ENCODE data around the gene BTBD9. TPM values are rescaled to one million over a fixed set of nuclear protein-coding genes. Genes with fewer than 3 reads are reported as not detected.
A peak's percentile ranks its signal among the peaks of the same experiment; 100 is the strongest.

Gene BTBD9
- total and polyA plus RNA-seq, 9 of the 15 experiments (the other 6 are each of a cell fraction or from before 2014, with no cell fraction given) = 0.08 to 1.6 (median 0.58) TPM

DNA sequence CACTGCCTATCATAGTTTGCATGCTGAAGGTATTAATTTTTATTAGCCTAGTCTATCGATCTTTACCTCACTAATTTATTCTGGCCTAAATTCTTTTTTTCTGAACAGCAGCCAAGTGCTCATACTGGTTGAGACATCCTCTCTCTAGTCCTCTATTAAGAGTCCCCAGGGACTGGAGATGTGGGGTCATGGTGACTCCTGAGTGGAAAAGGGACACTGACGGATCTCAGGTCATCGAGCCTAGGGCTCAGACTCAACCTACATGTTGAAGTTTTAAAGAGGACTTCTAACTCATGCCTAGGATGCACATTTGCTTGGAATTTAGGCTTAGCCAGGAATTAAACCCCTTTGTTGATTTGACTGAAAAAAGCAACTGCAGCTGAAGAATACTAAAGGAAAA lies 378.1 kb downstream of the BTBD9 start:
- FAIRE-seq (peak; percentile 29), DNase-seq (ENCODE audit: extremely low read depth in 1 of 4, low spot score in 3 of 4) (no peak), ATAC-seq (no peak)
- Histone ChIP-seq H3K79me2 (ENCODE audit: control insufficient read depth, insufficient read depth, low read length) (no peaks in the 10 kb centered on the region), H3K9me3 (replicated peaks; ENCODE audit: control insufficient read depth, insufficient read depth, low read depth, low read length) (no peaks in the 10 kb centered on the region), H3K9me1 (ENCODE audit: control insufficient read depth, insufficient read depth, low read length) (no peaks in the 10 kb centered on the region), H3K36me3 (ENCODE audit: control insufficient read depth, insufficient read depth, low read length) (no peaks in the 10 kb centered on the region), H3K4me2 (ENCODE audit: insufficient read depth, low read length) (no peak overlapping the region), H3K4me3 (no peak overlapping the region), H2AFZ (ENCODE audit: low read depth, low read length) (no peak overlapping the region), H3K4me1 (replicated peaks in 1 of 2; ENCODE audit: control insufficient read depth in 2 of 2, insufficient read depth in 2 of 2, low read length in 2 of 2) (no peaks in the 10 kb centered on the region), H4K20me1 (replicated peaks; ENCODE audit: control insufficient read depth, insufficient read depth, low read length) (no peaks in the 10 kb centered on the region), H3K9ac (ENCODE audit: insufficient read depth in 1 of 2, low read depth in 2 of 2, low read length in 2 of 2) (no peak overlapping the region), H3K27ac (ENCODE audit: extremely low read depth, low read depth, low read length) (no peak overlapping the region), H3K27me3 (ENCODE audit: control insufficient read depth in 2 of 2, insufficient read depth in 2 of 2, low read length in 2 of 2) (peaks cover 6 to 13% of the 10 kb centered on the region in 2 experiments; a peak in 4 of 5 replicates)
- TF ChIP-seq FOXP1 (CRISPR knock-in tag; IDR thresholded peaks at IDR 0.05) (no peak), ZNF668 (CRISPR knock-in tag; IDR thresholded peaks at IDR 0.05) (no peak), SRSF7 (optimal IDR thresholded peaks at IDR 0.05; ENCODE audit: low read depth, low read length) (no peak)
- ChIA-PET CTCF (ENCODE audit: low intra/inter-chr PET ratio) (no interaction called here), POLR2A (interaction anchor here (0.6 to 1.7 kb wide), 2 partner anchors 8 to 27 kb away, joined by 3 to 6 read pairs; no protein-coding TSS in a partner anchor)
- BruUV-seq (replicated peaks) = no TSS peak
- intact Hi-C loops (cut with micrococcal nuclease) (no loop called here), in situ Hi-C loops (cut with MboI) (no loop called here)
- 0% methylated on average over 3 of the region's 3 CpGs for WGBS (ENCODE audit: insufficient coverage, low coverage, missing lambda C conversion rate)

DNA sequence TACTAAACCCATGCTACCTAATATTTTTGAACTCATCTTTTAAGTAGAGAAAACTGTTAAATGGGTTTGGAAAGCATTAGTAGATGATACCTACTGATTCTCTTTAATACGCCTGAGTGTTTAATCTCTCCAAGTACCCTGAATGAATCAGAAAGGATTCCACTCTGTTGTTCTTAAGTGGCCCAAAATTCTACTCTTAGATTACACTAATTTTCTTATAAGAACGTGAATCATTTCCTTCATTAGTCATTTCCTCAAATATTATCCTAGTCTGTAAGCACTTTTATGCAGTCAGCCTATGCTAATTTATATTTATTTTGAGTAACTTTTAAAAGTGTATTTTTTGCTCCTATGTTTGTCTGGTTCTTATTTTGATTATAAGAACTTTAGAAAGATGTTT lies 380.0 kb downstream of the BTBD9 start:
- Histone ChIP-seq H3K4me1 (replicated peaks in 1 of 2; ENCODE audit: control insufficient read depth in 2 of 2, insufficient read depth in 2 of 2, low read length in 2 of 2) (no peaks in the 10 kb centered on the region), H3K27ac (ENCODE audit: extremely low read depth, low read depth, low read length) (no peak overlapping the region), H3K9ac (ENCODE audit: insufficient read depth in 1 of 2, low read depth in 2 of 2, low read length in 2 of 2) (no peak overlapping the region), H3K9me3 (replicated peaks; ENCODE audit: control insufficient read depth, insufficient read depth, low read depth, low read length) (no peaks in the 10 kb centered on the region), H3K9me1 (ENCODE audit: control insufficient read depth, insufficient read depth, low read length) (no peaks in the 10 kb centered on the region), H4K20me1 (replicated peaks; ENCODE audit: control insufficient read depth, insufficient read depth, low read length) (no peaks in the 10 kb centered on the region), H3K4me3 (no peak overlapping the region), H3K27me3 (ENCODE audit: control insufficient read depth in 2 of 2, insufficient read depth in 2 of 2, low read length in 2 of 2) (peaks cover 6 to 11% of the 10 kb centered on the region in 2 experiments; a peak in 4 of 5 replicates), H3K79me2 (ENCODE audit: control insufficient read depth, insufficient read depth, low read length) (no peaks in the 10 kb centered on the region), H3K36me3 (ENCODE audit: control insufficient read depth, insufficient read depth, low read length) (no peaks in the 10 kb centered on the region), H2AFZ (ENCODE audit: low read depth, low read length) (no peak overlapping the region), H3K4me2 (ENCODE audit: insufficient read depth, low read length) (no peak overlapping the region)
- BruUV-seq (replicated peaks) = no TSS peak
- in situ Hi-C loops (cut with MboI) = no loop called here
- TF ChIP-seq, protein P1, sequence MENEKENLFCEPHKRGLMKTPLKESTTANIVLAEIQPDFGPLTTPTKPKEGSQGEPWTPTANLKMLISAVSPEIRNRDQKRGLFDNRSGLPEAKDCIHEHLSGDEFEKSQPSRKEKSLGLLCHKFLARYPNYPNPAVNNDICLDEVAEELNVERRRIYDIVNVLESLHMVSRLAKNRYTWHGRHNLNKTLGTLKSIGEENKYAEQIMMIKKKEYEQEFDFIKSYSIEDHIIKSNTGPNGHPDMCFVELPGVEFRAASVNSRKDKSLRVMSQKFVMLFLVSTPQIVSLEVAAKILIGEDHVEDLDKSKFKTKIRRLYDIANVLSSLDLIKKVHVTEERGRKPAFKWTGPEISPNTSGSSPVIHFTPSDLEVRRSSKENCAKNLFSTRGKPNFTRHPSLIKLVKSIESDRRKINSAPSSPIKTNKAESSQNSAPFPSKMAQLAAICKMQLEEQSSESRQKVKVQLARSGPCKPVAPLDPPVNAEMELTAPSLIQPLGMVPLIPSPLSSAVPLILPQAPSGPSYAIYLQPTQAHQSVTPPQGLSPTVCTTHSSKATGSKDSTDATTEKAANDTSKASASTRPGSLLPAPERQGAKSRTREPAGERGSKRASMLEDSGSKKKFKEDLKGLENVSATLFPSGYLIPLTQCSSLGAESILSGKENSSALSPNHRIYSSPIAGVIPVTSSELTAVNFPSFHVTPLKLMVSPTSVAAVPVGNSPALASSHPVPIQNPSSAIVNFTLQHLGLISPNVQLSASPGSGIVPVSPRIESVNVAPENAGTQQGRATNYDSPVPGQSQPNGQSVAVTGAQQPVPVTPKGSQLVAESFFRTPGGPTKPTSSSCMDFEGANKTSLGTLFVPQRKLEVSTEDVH (IDR thresholded peaks at IDR 0.05; ENCODE audit: low read depth, partially characterized antibody) = no peak
- TF ChIP-seq EWSR1 (IDR thresholded peaks at IDR 0.05; ENCODE audit: borderline replicate concordance, low read depth, partially characterized antibody) (no peak), PRPF4 (IDR thresholded peaks at IDR 0.05; ENCODE audit: insufficient read depth, low read depth, low read length, poor library complexity, severe bottlenecking) (no peak)
- CTCF ChIA-PET (ENCODE audit: low intra/inter-chr PET ratio) = no interaction called here
- ATAC-seq = no peak
- no peak for DNase-seq (ENCODE audit: extremely low read depth in 1 of 4, low spot score in 3 of 4)
- POLR2A ChIA-PET = no interaction called here
- 6% methylated on average over 2 of the region's 2 CpGs for WGBS (ENCODE audit: insufficient coverage, low coverage, missing lambda C conversion rate)
- FAIRE-seq = no peak
- intact Hi-C loops (cut with micrococcal nuclease) = no loop called here
